GM19193 (cell line): ENCODE data around the gene TRAPPC10.
"Not testable (repeated sequence)": the region's sequence is repeated elsewhere in the genome, so short reads cannot be mapped to it uniquely, and the experiment has no call there.

Experiments used
- POLR2A ChIP-seq: IDR thresholded peaks from 4 replicates; pipeline ENCODE4 v1.6.1; 2011; ENCODE audit not compliant: insufficient read depth, insufficient read length; ENCODE audit errors: extremely low read depth

Gene TRAPPC10

GRCh38 chr21:44090325-44090724 lies 78.2 kb downstream of the TRAPPC10 start:
- TF ChIP-seq POLR2A, result no peak

DNA sequence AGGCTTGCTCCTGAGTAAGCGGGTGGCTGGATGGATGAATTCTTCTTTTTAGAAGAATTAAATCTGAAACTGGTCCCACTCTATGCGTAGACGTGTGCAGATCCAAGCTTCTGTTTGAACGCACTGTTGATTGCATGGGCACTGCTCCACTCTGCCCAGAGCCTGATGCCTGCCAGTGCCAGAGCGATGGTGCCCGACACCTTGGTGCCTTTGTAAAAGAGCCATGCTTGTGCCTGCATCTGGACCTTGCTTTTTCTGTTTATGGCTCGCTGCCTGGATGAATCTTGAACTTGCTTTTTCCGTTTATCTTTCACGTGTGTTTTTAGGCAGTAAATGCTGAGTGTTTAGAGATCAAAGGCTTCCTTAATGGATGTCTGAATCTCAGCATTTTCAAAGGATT lies 80.1 kb downstream of the TRAPPC10 start:
- no peak for TF ChIP-seq POLR2A

DNA sequence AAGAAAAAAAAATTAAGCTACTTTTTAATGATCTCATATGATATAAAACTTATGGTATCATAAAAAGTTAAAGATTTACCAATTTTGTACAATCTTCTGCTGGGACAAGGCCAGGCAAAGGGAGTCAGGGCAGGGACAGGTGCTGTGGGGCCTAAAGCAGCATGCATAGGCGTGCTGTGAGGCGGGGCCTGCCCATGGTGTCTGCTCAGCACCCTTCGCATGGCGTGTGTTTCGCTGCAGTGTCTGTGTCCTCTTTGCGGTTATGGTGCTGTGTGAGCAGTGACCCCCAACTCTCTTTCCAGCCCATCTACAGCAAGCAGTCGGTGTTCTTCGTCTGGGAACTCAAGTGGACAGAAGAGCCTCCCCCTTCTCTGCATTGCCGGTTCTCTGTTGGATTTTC lies 81.7 kb downstream of the TRAPPC10 start:
- no peak for TF ChIP-seq POLR2A

- no peak for TF ChIP-seq POLR2A
Measured at GRCh38 chr21:44094832-44095231, 82.7 kb downstream of the TRAPPC10 start.

- not testable (repeated sequence) for TF ChIP-seq POLR2A
Measured at GRCh38 chr21:44107026-44107501, 95.0 kb downstream of the TRAPPC10 start, which contains the start of gene PWP2. PWP2 (plus strand) TSS chr21:44107399; CDS start chr21:44107417, 18 bp downstream.
